Measurements from ENCODE around the gene DUOXA1. TPM values are rescaled to one million over a fixed set of nuclear protein-coding genes. Genes with fewer than 3 reads are reported as not detected.
A peak's percentile ranks its signal among the peaks of the same experiment; 100 is the strongest.
"Not testable (repeated sequence)": the region's sequence is repeated elsewhere in the genome, so short reads cannot be mapped to it uniquely, and the experiment has no call there.

Gene DUOXA1
- total RNA-seq, 1 donor from 2014 or later = 27.1 TPM

DNA sequence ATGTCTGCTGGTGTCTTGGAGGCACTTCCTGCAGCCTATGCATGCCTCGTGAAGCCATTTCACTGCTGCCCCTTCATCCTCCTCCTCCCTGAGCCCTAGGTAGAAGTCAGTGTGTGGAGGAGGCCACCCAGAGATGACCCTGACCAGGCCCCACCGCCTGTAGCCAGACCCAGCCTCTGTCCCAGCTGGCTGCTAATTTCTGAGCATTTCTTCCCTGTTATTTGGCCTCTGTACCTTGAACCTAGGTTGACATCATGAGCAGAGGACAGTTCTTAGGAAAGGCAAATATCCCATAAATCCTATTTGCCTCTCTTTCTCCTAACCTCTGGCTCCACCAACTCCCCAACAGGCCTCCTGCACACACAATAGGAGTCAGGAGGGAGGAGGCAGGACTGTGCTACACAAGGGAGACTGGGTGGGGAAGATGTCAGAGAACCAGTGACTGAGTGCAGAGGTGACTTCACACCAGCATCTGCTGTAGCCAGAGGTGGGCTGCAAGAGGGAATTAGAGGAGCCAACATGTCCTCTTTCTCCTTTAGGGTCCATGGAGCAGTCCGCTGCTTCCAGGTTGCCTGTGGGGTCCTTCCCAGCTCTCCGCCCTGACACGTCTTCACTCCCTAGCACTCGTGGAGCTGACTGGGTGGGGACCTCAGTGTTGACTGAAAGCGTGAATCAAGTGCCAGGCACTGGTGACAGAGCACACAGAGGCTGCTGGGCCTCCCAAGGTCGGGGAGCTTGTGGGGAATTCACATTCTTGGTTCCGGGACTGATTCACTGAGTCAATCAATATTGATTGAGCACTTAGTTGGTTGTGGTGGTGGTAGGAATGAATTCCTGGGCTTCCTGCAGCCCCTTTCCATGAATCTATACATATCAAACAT, 54.0 kb downstream of the DUOXA1 start:
- not testable (repeated sequence) for H3K4me3 ChIP-seq (ENCODE audit: low read depth, low read length); H3K36me3 ChIP-seq (ENCODE audit: control insufficient read depth, insufficient read depth, low read length); H3K27me3 ChIP-seq (ENCODE audit: control insufficient read depth, insufficient read depth, low read length); DNase-seq (ENCODE audit: low read depth)
- peak; percentile 52 for FAIRE-seq

DNA sequence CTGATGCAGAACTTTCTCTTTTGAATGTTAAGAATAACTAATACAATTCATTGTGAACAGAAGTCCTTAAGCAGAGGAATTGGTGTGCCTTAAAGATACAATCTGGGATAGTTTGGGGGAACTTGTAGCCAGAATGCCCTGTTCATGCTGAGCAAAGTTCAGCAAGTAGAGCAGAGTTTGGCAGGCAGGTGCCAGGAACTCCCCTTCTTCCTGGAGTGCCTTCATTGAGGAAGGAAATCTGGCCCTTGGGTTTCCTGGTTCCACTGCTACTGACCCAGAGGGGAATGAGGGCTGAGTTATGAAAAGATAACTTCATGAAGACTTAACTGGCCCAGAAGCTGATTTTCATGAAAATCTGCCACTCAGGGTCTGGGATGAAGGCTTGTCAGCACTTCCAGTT, 56.1 kb downstream of the DUOXA1 start:
- H3K27me3 ChIP-seq (ENCODE audit: control insufficient read depth, insufficient read depth, low read length); H3K36me3 ChIP-seq (ENCODE audit: control insufficient read depth, insufficient read depth, low read length); DNase-seq (ENCODE audit: low read depth); H3K4me3 ChIP-seq (ENCODE audit: low read depth, low read length); FAIRE-seq: not testable (repeated sequence)

DNA sequence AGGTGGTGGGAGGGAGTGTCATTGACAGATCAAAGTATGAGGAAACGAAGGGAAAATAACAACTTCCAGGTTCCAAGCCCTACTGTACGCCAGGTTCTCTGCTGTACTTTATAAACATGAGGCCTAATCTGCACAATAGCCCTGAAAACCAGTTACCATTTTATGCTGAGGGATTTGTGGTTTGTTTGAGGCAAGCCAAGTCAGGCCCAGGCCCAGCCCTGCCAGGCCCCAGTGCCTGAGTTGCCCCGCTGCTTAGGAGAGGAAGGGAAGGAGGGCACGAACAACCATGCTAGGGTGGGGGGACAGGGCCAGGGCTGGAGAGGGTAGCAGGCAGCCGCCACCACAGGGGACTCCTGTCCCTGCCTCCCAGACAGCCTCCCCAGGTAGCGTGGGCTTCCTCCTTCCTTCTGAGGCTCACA, 59.7 kb downstream of the DUOXA1 start:
- FAIRE-seq; H3K27me3 ChIP-seq (ENCODE audit: control insufficient read depth, insufficient read depth, low read length); H3K36me3 ChIP-seq (ENCODE audit: control insufficient read depth, insufficient read depth, low read length); H3K4me3 ChIP-seq (ENCODE audit: low read depth, low read length): not testable (repeated sequence)
- DNase-seq (ENCODE audit: low read depth) = peak; percentile 68

Other genes with a start within 250 kb of the DUOXA1 start
- not detected in 2 replicates for gene TERB2, start 173.2 kb downstream of the DUOXA1 start, total RNA-seq
- gene SORD, start 106.7 kb downstream of the DUOXA1 start, total RNA-seq = 11.3 and 23.2 TPM in 2 replicates
- 0.90 and 1.1 TPM in 2 replicates for gene DUOX2, start 15.7 kb downstream of the DUOXA1 start, total RNA-seq
- gene DUOXA2, start 15.6 kb downstream of the DUOXA1 start, total RNA-seq = 0.13 TPM in 1 of 2 replicates, not detected in the other
- 13.2 and 37.0 TPM in 2 replicates for gene DUOX1, start 115 bp upstream of the DUOXA1 start, total RNA-seq
- gene SHF, start 58.1 kb upstream of the DUOXA1 start, total RNA-seq = 0.77 and 0.79 TPM in 2 replicates
- gene SLC28A2, start 122.4 kb upstream of the DUOXA1 start, total RNA-seq = not detected in 2 replicates
- 1.0 and 1.3 TPM in 2 replicates for gene GATM, start 248.7 kb upstream of the DUOXA1 start, total RNA-seq

All from bronchial epithelial cell (primary cell).